Endothelial cell of umbilical vein (primary cell): ENCODE results near the gene TREX2. TPM values are rescaled to one million over a fixed set of nuclear protein-coding genes. Genes with fewer than 3 reads are reported as not detected.

ENCODE experiments used
- BruUV-seq: library from RNA; stranded (reverse); fragments of 400-500 nt; replicated peaks from 2 replicates; lab custom pipeline; 2021; lab: Mats Ljungman, UMichigan
- CTCF ChIA-PET: fragments of 300-600, 350-600 bp; sonication (Branson Sonifier 250); formaldehyde crosslinking; loops from one replicate; lab custom pipeline; 2021; ENCODE audit warnings: antibody characterized with exemption, inconsistent platforms; lab: Charles Lee
- POLR2A ChIA-PET: fragments of 300-600, 350-600 bp; sonication (Branson Sonifier 250); formaldehyde crosslinking; loops from one replicate; lab custom pipeline; 2021; ENCODE audit warnings: antibody characterized with exemption, inconsistent platforms; lab: Charles Lee
- DNase-seq: peaks from one replicate; pipeline ENCODE4 v3.0.0-alpha.2; 2011; ENCODE audit warnings: low read depth, low spot score
- FAIRE-seq: peaks from 2 replicates; lab custom pipeline; 2011; peaks lifted over from hg19 to GRCh38; lab: Jason Lieb, UNC
- H2AFZ ChIP-seq: 2 replicates; pipeline ENCODE4 v1.6.0; 2012; ENCODE audit warnings: low read depth, low read length, control low read depth, inconsistent platforms
- H3K27ac ChIP-seq: 2 replicates; pipeline ENCODE4 v1.5.1; 2011; ENCODE audit warnings: low read depth, mild to moderate bottlenecking, control low read depth, low read length, moderate library complexity; ENCODE audit not compliant: insufficient read depth
- H3K27me3 ChIP-seq, 2 experiments: 2 replicates each; pipeline versions ENCODE4 v1.6.0 to v1.6.1; 2011; ENCODE audit warnings: low read length in 2 of 2, mixed read lengths in 1 of 2; ENCODE audit not compliant: control insufficient read depth in 2 of 2, insufficient read depth in 2 of 2
- H3K36me3 ChIP-seq, 2 experiments: 2 replicates in 1 of 2; 3 replicates in 1 of 2; pipeline ENCODE4 v1.5.1; 2011; ENCODE audit warnings: low read length in 2 of 2, mild to moderate bottlenecking in 1 of 2, moderate library complexity in 1 of 2; ENCODE audit not compliant: control insufficient read depth in 2 of 2, insufficient read depth in 2 of 2; ENCODE audit errors: extremely low read depth in 1 of 2
- H3K4me1 ChIP-seq: 3 replicates; pipeline ENCODE4 v1.5.1; 2011; ENCODE audit warnings: mild to moderate bottlenecking, low read length; ENCODE audit not compliant: control insufficient read depth, insufficient read depth; ENCODE audit errors: extremely low read depth
- H3K4me2 ChIP-seq: 2 replicates; pipeline ENCODE4 v1.6.1; 2011; ENCODE audit warnings: low read length, control low read depth, mixed read lengths; ENCODE audit not compliant: insufficient read depth
- H3K4me3 ChIP-seq, 3 experiments: fragments of 200-600 bp in 1 of 3; sonication (generic), shearing (Covaris generic) in 1 of 3; replicated peaks in 1 of 3; 2 replicates each; pipeline ENCODE4 v1.5.1; 2011 to 2016; ENCODE audit warnings: control low read depth in 3 of 3, low read length in 3 of 3, mild to moderate bottlenecking in 2 of 3, inconsistent platforms in 1 of 3, low read depth in 1 of 3, moderate library complexity in 1 of 3; ENCODE audit not compliant: insufficient read depth in 1 of 3
- H3K79me2 ChIP-seq: 2 replicates; pipeline ENCODE4 v1.6.0; 2012; ENCODE audit warnings: low read length, inconsistent platforms; ENCODE audit not compliant: control insufficient read depth, insufficient read depth
- H3K9ac ChIP-seq: replicated peaks from 2 replicates; pipeline ENCODE3; 2011; ENCODE audit warnings: low read length, control low read depth; ENCODE audit not compliant: insufficient read depth; ENCODE audit errors: extremely low read depth
- H3K9me1 ChIP-seq: replicated peaks from 3 replicates; pipeline ENCODE4 v1.6.0; 2011; ENCODE audit warnings: mild to moderate bottlenecking, low read length; ENCODE audit not compliant: control insufficient read depth, insufficient read depth; ENCODE audit errors: extremely low read depth
- H3K9me3 ChIP-seq: replicated peaks from 2 replicates; pipeline ENCODE4 v1.5.1; 2012; ENCODE audit warnings: low read length, inconsistent platforms; ENCODE audit not compliant: control insufficient read depth, insufficient read depth
- H4K20me1 ChIP-seq: replicated peaks from 2 replicates; pipeline ENCODE3; 2011; ENCODE audit warnings: mild to moderate bottlenecking, low read length; ENCODE audit not compliant: control insufficient read depth, insufficient read depth; ENCODE audit errors: extremely low read depth
- CTCF ChIP-seq, 2 donors: IDR thresholded peaks; 1 replicate in 1 of 2; 2 replicates in 1 of 2; pipeline ENCODE4 v1.5.1; 2011; ENCODE audit warnings: low read length in 2 of 2, mild to moderate bottlenecking in 2 of 2, moderate library complexity in 2 of 2, control low read depth in 1 of 2, inconsistent platforms in 1 of 2, low read depth in 1 of 2; ENCODE audit not compliant: insufficient read depth in 1 of 2; ENCODE audit errors: extremely low read depth in 1 of 2
- EZH2 ChIP-seq: IDR thresholded peaks from 2 replicates; pipeline ENCODE4 v1.6.1; 2012; ENCODE audit warnings: borderline replicate concordance, low read depth, mild to moderate bottlenecking, moderate library complexity, low read length, inconsistent platforms; ENCODE audit not compliant: severe bottlenecking
- FOS ChIP-seq: IDR thresholded peaks from 2 replicates; pipeline ENCODE4 v1.6.1; 2011; ENCODE audit warnings: mild to moderate bottlenecking, low read length, moderate library complexity, borderline replicate concordance; ENCODE audit not compliant: insufficient read depth
- GATA2 ChIP-seq: IDR thresholded peaks from 2 replicates; pipeline ENCODE4 v1.7.0; 2011; ENCODE audit warnings: low read depth, mild to moderate bottlenecking, moderate library complexity, mixed read lengths, low read length; ENCODE audit not compliant: insufficient read length, insufficient read depth
- JUN ChIP-seq: IDR thresholded peaks from 2 replicates; pipeline ENCODE4 v1.6.1; 2011; ENCODE audit warnings: borderline replicate concordance, low read depth; ENCODE audit not compliant: insufficient read length, insufficient read depth
- MAX ChIP-seq: IDR thresholded peaks from 2 replicates; pipeline ENCODE4 v1.6.1; 2011; ENCODE audit not compliant: insufficient read depth, insufficient read length
- MYC ChIP-seq: IDR thresholded peaks from one replicate; pipeline ENCODE4 v1.6.1; 2011; ENCODE audit warnings: mild to moderate bottlenecking, low read depth, low read length
- POLR2A ChIP-seq: IDR thresholded peaks from 2 replicates; pipeline ENCODE4 v1.6.1; 2012; ENCODE audit warnings: low read depth, mild to moderate bottlenecking, control low read depth, low read length
- POLR2AphosphoS5 ChIP-seq: IDR thresholded peaks from 2 replicates; pipeline ENCODE4 v1.6.1; 2012; ENCODE audit warnings: low read depth, mild to moderate bottlenecking, control low read depth, low read length, moderate library complexity; ENCODE audit not compliant: insufficient read depth
- dilution Hi-C: fragments of 300-500 bp; cut with MboI; formaldehyde crosslinking; loops from one replicate; pipeline ENCODE4 v1.15.0; 2019; ENCODE audit warnings: low sequenced_read_pairs; ENCODE audit not compliant: extremely low pct_ligation_motif_present
- intact Hi-C: fragments of 100-400 bp; cut with micrococcal nuclease; formaldehyde crosslinking; loops from one replicate; pipeline ENCODE4 v1.10.0; 2022
- polyA plus RNA-seq, 4 experiments: library from polyadenylated mRNA; depleted of rRNA in 3 of 4; stranded (reverse) in 3 of 4; unstranded in 1 of 4; fragments of >200 nt; gene quantifications; 2 replicates each; pipeline versions ENCODE4 v1.2.1 to v1.2.3, GENCODE V29; 2011 to 2012; ENCODE audit warnings: missing spikeins in 1 of 4
- total RNA-seq: library from RNA; stranded (reverse); gene quantifications from 2 replicates; pipeline ENCODE4 v1.2.3, GENCODE V29; 2021

Gene TREX2
- total and polyA plus RNA-seq, 2 donors (not counting 3 experiments of a cell fraction or from before 2014, with no cell fraction given): 0.82 to 0.99 TPM

DNA sequence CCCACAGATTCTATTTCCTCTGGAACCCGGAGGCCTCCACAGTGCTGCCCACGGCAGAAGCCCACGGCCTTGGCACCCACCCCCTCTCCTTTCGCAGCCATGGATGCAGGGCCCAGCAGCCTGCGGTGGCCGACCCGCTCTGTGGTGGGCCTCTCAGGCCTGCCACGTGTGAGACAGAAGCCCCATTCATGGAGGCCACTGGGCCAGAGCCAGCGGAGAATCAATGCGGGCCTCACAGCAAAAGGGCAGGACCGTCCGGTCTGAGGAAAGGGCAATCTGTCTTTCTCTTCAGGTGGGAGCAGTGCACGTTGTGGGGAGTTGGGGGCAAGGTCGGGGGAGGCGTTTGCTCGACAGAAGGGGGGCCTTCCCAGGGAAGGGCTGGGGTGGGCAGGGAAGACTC is 32.9 kb upstream of the TREX2 start:
- no peak overlapping the region for H3K27ac ChIP-seq
- POLR2A ChIA-PET: no interaction called here
- BruUV-seq: no TSS peak

More for the DNA sequence above, 32.9 kb upstream of the TREX2 start:
- Histone ChIP-seq H3K4me2 (no peak overlapping the region), H3K27me3 (no peaks in the 10 kb centered on the region), H3K9me1 (no peaks in the 10 kb centered on the region), H3K9me3 (no peaks in the 10 kb centered on the region), H3K9ac (no peak overlapping the region), H3K4me1 (peaks cover 28% of the 10 kb centered on the region), H3K79me2 (no peaks in the 10 kb centered on the region), H2AFZ (no peak overlapping the region), H4K20me1 (no peaks in the 10 kb centered on the region), H3K4me3 (no peak overlapping the region), H3K36me3 (no peaks in the 10 kb centered on the region)
- dilution Hi-C loops: no loop called here
- DNase-seq: no peak
- CTCF ChIA-PET: no interaction called here
- intact Hi-C loops: no loop called here
- no peak for FAIRE-seq
- no peak for TF ChIP-seq FOS
- no peak for TF ChIP-seq MYC
- no peak for TF ChIP-seq POLR2A
- no peak for TF ChIP-seq MAX
- TF ChIP-seq EZH2: no peak
- TF ChIP-seq JUN: no peak
- no peak for TF ChIP-seq GATA2
- TF ChIP-seq POLR2AphosphoS5: no peak
- no peak for TF ChIP-seq CTCF (IDR thresholded peaks at IDR 0.05; ENCODE audit: extremely low read depth in 1 of 2, insufficient read depth in 1 of 2, low read depth in 1 of 2, low read length in 2 of 2)
